Fibroblast of the aortic adventitia (primary cell): ENCODE data around the gene ALG12. TPM values are rescaled to one million over a fixed set of nuclear protein-coding genes. Genes with fewer than 3 reads are reported as not detected.

Experiments used
- DNase-seq: peaks from one replicate; pipeline ENCODE4 v3.0.0-alpha.2; 2010; ENCODE audit warnings: low read depth
- H3K4me3 ChIP-seq: 2 replicates; pipeline ENCODE4 v1.5.1; 2011; ENCODE audit warnings: low read depth, mild to moderate bottlenecking, control low read depth, low read length, moderate library complexity
- CTCF ChIP-seq: IDR thresholded peaks from 2 replicates; pipeline ENCODE4 v1.5.1; 2011; ENCODE audit warnings: mild to moderate bottlenecking, low read length, control low read depth, inconsistent platforms; ENCODE audit not compliant: insufficient read depth
- total RNA-seq: library from RNA; depleted of rRNA; stranded (reverse); fragments of >200 nt; gene quantifications from 2 replicates; pipeline ENCODE4 v1.2.3, GENCODE V29; 2012; ENCODE audit warnings: low replicate concordance

ALG12 gene
- total RNA-seq, 1 donor, result 19.9 TPM

- no peak for DNase-seq
- no peak for TF ChIP-seq CTCF
- H3K4me3 ChIP-seq, result no peak overlapping the region
Measured at GRCh38 chr22:49907807-49908206, 10.4 kb downstream of the ALG12 start.

- no peak for DNase-seq
- no peak for TF ChIP-seq CTCF
Measured at GRCh38 chr22:49906799-49907290, 11.4 kb downstream of the ALG12 start.

GRCh38 chr22:49906071-49906798 is 12.0 kb downstream of the ALG12 start:
- no peak for DNase-seq
- H3K4me3 ChIP-seq, result no peak overlapping the region
- TF ChIP-seq CTCF, result no peak

More at GRCh38 chr22:49906799-49907290, 11.4 kb downstream of the ALG12 start:
- no peak overlapping the region for H3K4me3 ChIP-seq

GRCh38 chr22:49905465-49905864 is 12.8 kb downstream of the ALG12 start:
- H3K4me3 ChIP-seq, result no peak overlapping the region
- DNase-seq, result no peak
- no peak for TF ChIP-seq CTCF

GRCh38 chr22:49904040-49904369 is 14.2 kb downstream of the ALG12 start:
- TF ChIP-seq CTCF, result no peak
- DNase-seq, result no peak
- H3K4me3 ChIP-seq, result no peak overlapping the region

- DNase-seq, result no peak
- no peak for TF ChIP-seq CTCF
- no peak overlapping the region for H3K4me3 ChIP-seq
Measured at GRCh38 chr22:49903322-49904039, 14.8 kb downstream of the ALG12 start.

- TF ChIP-seq CTCF, result no peak
- no peak overlapping the region for H3K4me3 ChIP-seq
- DNase-seq, result no peak
Measured at GRCh38 chr22:49901457-49901856, 16.8 kb downstream of the ALG12 start.
